Hepatocyte (in vitro differentiated cells): ENCODE results near the gene CALHM1. TPM values are rescaled to one million over a fixed set of nuclear protein-coding genes. Genes with fewer than 3 reads are reported as not detected.

Experiments used
- DNase-seq: peaks from one replicate; pipeline ENCODE4 v3.0.0-alpha.2; 2016; ENCODE audit warnings: low spot score
- H2AFZ ChIP-seq: fragments of 200-600 bp; sonication (generic); 2 replicates; pipeline ENCODE4 v1.6.0; 2016; ENCODE audit warnings: antibody characterized with exemption, mild to moderate bottlenecking
- H3K27ac ChIP-seq: fragments of 200-600 bp; sonication (generic); 2 replicates; pipeline ENCODE4 v1.5.1; 2016; ENCODE audit warnings: mild to moderate bottlenecking
- H3K27me3 ChIP-seq: fragments of 200-600 bp; sonication (generic); 2 replicates; pipeline ENCODE4 v1.6.1; 2016
- H3K36me3 ChIP-seq: fragments of 200-600 bp; sonication (generic); replicated peaks from 2 replicates; pipeline ENCODE4 v1.5.1; 2016; ENCODE audit warnings: low read depth; ENCODE audit not compliant: insufficient read depth
- H3K4me1 ChIP-seq: fragments of 200-600 bp; sonication (generic); 2 replicates; pipeline ENCODE4 v1.5.1; 2016; ENCODE audit warnings: mild to moderate bottlenecking, moderate library complexity; ENCODE audit not compliant: insufficient read depth
- H3K4me2 ChIP-seq: fragments of 200-600 bp; sonication (generic); 2 replicates; pipeline ENCODE4 v1.6.0; 2016
- H3K4me3 ChIP-seq: fragments of 200-600 bp; sonication (generic); 2 replicates; pipeline ENCODE4 v1.5.1; 2016; ENCODE audit warnings: mild to moderate bottlenecking
- H3K79me2 ChIP-seq: fragments of 200-600 bp; sonication (generic); 2 replicates; pipeline ENCODE4 v1.6.0; 2017; ENCODE audit warnings: mild to moderate bottlenecking
- H3K9me2 ChIP-seq: fragments of 200-600 bp; sonication (generic); replicated peaks from 2 replicates; pipeline ENCODE4 v1.6.0; 2017; ENCODE audit warnings: mild to moderate bottlenecking; ENCODE audit not compliant: insufficient read depth
- H3K9me3 ChIP-seq: fragments of 200-600 bp; sonication (generic); 2 replicates; pipeline ENCODE4 v1.5.1; 2016; ENCODE audit warnings: low read depth, mild to moderate bottlenecking
- H4K20me1 ChIP-seq: fragments of 200-600 bp; sonication (generic); 2 replicates; pipeline ENCODE4 v1.6.0; 2016; ENCODE audit warnings: mild to moderate bottlenecking; ENCODE audit not compliant: insufficient read depth, poor library complexity, severe bottlenecking
- EZH2 ChIP-seq: fragments of 200-600 bp; sonication (generic); IDR thresholded peaks from 2 replicates; pipeline ENCODE4 v1.6.1; 2016; ENCODE audit warnings: antibody characterized with exemption, mild to moderate bottlenecking, borderline replicate concordance
- EZH2phosphoT487 ChIP-seq: fragments of 200-600 bp; sonication (generic); IDR thresholded peaks from one replicate; pipeline ENCODE4 v1.6.1; 2018; ENCODE audit warnings: antibody characterized with exemption, mild to moderate bottlenecking, low read depth, moderate library complexity; ENCODE audit not compliant: unreplicated experiment, severe bottlenecking
- WGBS: methylation state at CpG from one replicate; pipeline ENCODE4 v1.1.6; 2016; ENCODE audit warnings: low lambda C conversion rate; ENCODE audit errors: missing lambda C conversion rate; 5-methylcytosine and 5-hydroxymethylcytosine counted together
- polyA plus RNA-seq: library from polyadenylated mRNA; unstranded; fragments of >200 nt; fragmentation: Nextera tagmentation; extraction: Ambion mirVana; gene quantifications from 2 replicates; pipeline ENCODE4 v1.2.1, GENCODE V29; 2016
- total RNA-seq: library from RNA; depleted of rRNA; stranded (reverse); fragments of >200 nt; gene quantifications from 2 replicates; pipeline ENCODE4 v1.2.3, GENCODE V29; 2014
- TF ChIP-seq, protein P1 (sequence below): fragments of 200-600 bp; sonication (generic); IDR thresholded peaks from 2 replicates; pipeline ENCODE4 v1.5.1; 2016; ENCODE audit warnings: antibody characterized with exemption, mild to moderate bottlenecking; ENCODE audit not compliant: poor library complexity

CALHM1 gene
- total and polyA plus RNA-seq, 2 experiments from 2014 or later, result 0.11 TPM; not detected in 1

DNA sequence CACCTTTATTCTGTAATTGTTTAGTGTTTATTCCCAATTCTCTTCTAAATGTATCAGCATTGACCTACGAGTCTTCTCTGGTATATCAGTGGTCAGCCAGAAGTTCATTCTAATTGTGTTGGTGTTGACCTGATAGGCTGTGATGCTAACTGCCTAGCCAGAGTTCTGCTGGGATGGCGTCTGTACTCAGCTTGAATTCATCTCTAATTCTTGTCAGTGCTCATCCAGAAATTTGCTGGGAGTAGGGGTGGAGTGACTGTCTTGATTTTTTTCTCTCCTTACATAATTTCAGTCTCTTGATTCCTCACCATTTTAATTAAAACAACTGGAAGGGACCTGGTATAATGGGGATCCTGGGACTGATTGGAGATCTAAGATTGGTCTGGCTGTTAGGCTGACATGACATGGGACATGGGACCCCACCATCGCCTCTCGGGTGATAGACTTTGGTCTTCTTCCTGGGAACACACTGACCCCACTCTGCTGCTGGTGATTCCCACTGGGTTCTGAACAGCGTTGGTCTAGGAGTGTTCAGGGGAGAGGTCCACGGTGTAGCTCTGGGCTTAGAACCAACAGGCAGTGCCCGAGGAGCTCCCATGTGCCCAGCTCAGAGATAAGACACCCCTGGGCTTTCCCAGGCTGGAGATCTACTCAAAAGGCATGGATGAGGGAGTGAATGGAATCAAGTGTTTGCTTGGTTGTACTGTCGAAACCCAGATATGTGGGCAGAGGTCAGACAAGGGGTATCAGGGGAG is 38.6 kb upstream of the CALHM1 start:
- H2AFZ ChIP-seq, result no peak overlapping the region
- H3K36me3 ChIP-seq, result no peaks in the 10 kb centered on the region
- no peak overlapping the region for H3K27ac ChIP-seq
- H3K9me2 ChIP-seq, result no peaks in the 10 kb centered on the region
- H3K79me2 ChIP-seq, result no peaks in the 10 kb centered on the region
- no peak for DNase-seq
- WGBS, result 87% methylated on average over 8 of the region's 8 CpGs
- TF ChIP-seq EZH2phosphoT487, result no peak
- TF ChIP-seq EZH2, result no peak
- TF ChIP-seq, protein P1, sequence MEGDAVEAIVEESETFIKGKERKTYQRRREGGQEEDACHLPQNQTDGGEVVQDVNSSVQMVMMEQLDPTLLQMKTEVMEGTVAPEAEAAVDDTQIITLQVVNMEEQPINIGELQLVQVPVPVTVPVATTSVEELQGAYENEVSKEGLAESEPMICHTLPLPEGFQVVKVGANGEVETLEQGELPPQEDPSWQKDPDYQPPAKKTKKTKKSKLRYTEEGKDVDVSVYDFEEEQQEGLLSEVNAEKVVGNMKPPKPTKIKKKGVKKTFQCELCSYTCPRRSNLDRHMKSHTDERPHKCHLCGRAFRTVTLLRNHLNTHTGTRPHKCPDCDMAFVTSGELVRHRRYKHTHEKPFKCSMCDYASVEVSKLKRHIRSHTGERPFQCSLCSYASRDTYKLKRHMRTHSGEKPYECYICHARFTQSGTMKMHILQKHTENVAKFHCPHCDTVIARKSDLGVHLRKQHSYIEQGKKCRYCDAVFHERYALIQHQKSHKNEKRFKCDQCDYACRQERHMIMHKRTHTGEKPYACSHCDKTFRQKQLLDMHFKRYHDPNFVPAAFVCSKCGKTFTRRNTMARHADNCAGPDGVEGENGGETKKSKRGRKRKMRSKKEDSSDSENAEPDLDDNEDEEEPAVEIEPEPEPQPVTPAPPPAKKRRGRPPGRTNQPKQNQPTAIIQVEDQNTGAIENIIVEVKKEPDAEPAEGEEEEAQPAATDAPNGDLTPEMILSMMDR, result no peak
- H3K9me3 ChIP-seq, result no peaks in the 10 kb centered on the region
- H3K27me3 ChIP-seq, result peaks cover 30% of the 10 kb centered on the region
- H4K20me1 ChIP-seq, result no peaks in the 10 kb centered on the region
- no peak overlapping the region for H3K4me3 ChIP-seq
- peaks cover 10% of the 10 kb centered on the region for H3K4me1 ChIP-seq
- no peak overlapping the region for H3K4me2 ChIP-seq

DNA sequence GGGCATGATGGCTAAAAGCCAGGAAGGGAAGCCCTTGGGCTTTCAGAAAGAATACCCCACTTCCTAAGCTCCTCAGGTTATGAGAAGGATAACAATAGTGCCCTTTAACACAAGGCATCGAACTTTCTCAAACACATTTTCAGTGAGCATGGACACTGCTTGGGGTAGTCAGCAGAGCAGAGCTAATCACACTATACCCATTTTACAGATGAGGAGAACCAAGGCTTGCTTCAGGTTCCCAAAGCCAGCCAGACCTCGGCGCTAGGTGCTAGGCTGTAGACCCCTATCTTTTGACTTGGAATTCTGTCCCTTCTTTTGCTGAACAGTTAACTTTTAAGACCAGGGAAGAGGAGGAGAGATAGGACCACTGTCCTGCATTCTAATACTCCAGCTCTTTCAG is 36.6 kb upstream of the CALHM1 start:
- Histone ChIP-seq H3K36me3 (no peaks in the 10 kb centered on the region), H3K4me3 (no peak overlapping the region), H3K27ac (no peak overlapping the region), H3K79me2 (no peaks in the 10 kb centered on the region), H4K20me1 (no peaks in the 10 kb centered on the region), H3K27me3 (peaks cover 30% of the 10 kb centered on the region), H3K4me1 (peaks cover 21% of the 10 kb centered on the region), H3K9me2 (no peaks in the 10 kb centered on the region), H2AFZ (no peak overlapping the region), H3K9me3 (no peaks in the 10 kb centered on the region), H3K4me2 (no peak overlapping the region)
- no peak for DNase-seq
- TF ChIP-seq, protein P1, result no peak
- TF ChIP-seq EZH2phosphoT487 (no peak), EZH2 (no peak)
- 97% methylated on average over 3 of the region's 3 CpGs for WGBS

DNA sequence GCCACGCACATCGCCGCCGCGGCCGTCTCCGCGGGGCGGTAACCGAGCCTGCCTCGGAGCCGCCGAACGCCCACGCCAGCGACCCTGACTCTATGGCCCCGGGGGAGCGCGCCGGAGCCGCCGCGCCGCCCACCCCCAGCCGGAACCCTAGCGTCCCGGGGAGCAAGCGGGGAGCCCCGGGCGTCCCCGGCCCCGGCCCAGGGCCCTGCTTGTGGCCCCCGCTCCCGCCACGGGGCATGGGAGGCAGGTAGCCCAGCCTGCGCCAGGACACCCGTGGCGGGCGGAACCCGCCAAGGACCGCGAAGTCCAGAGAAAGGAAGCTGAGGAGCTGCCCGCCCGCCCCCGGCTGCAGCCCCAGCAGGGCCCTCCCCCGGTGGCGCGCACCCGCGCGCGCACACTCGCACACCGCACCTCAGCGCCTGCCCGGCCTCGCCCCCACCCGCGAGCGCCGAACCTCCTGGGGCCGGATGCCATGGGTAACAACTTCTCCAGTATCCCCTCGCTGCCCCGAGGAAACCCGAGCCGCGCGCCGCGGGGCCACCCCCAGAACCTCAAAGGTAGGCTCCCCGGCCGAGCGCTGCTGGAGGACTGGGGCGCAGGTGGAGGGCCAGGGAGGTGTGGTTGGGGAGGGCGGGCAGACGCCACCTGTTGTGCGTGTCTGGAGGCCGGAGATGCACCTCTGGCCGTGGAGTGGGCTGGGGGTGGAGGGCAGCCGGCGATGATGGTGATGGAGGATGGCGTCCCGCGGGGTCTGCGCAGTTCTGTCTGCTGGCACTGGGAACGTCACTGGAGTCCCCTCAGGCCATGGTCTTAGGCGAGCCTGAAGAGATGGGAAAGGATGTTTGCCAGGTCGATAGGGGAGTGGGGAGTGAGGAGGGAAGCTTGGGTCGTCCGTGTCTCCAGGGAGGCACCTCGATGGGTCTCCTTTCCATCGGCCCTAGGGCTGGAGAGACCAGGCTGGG is 35.5 kb upstream of the CALHM1 start:
- H3K36me3 ChIP-seq, result no peaks in the 10 kb centered on the region
- peak overlapping the region; percentile 83 for H3K4me3 ChIP-seq
- H3K27me3 ChIP-seq, result peaks cover 30% of the 10 kb centered on the region
- TF ChIP-seq, protein P1, result no peak
- no peak for TF ChIP-seq EZH2
- no peak for TF ChIP-seq EZH2phosphoT487
- peak; percentile 41 for DNase-seq
- no peak overlapping the region for H3K27ac ChIP-seq
- H3K4me1 ChIP-seq, result peaks cover 21% of the 10 kb centered on the region
- 4% methylated on average over 27 of the region's 92 CpGs for WGBS
- no peaks in the 10 kb centered on the region for H3K9me2 ChIP-seq
- no peaks in the 10 kb centered on the region for H3K9me3 ChIP-seq
- no peaks in the 10 kb centered on the region for H3K79me2 ChIP-seq
- H3K4me2 ChIP-seq, result peak overlapping the region; percentile 99
- H4K20me1 ChIP-seq, result no peaks in the 10 kb centered on the region
- peak overlapping the region; percentile 71 for H2AFZ ChIP-seq
